ENCODE measurements around the gene TM2D3. TPM values are rescaled to one million over a fixed set of nuclear protein-coding genes. Genes with fewer than 3 reads are reported as not detected.

TM2D3 gene
- total RNA-seq, 1 experiment from 2014 or later: 34.9 TPM

DNA sequence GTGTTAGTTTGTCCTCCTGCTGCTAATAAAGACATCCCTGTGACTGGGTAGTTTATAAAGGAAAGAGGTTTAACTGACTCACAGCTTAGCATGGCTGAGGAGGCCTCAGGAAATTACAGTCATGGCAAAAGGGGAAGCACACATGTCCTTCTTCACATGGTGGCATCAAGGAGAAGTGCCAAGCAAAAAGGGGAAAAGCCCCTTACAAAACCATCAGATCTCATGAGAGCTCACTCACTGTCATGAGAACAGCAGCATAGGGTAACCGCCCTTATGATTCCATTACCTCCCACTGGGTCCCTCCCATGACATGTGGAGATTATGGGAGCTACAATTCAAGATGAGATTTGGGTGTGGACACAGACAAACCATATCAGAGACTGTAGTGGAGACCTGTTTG lies 27.0 kb downstream of the TM2D3 start:
- Histone ChIP-seq H3K23me2 (ENCODE audit: insufficient read length, low read depth, low read length, poor library complexity, severe bottlenecking) (no peaks in the 10 kb centered on the region), H3T11ph (ENCODE audit: low read length) (no peak overlapping the region), H2BK120ac (ENCODE audit: low read depth, low read length, poor library complexity, severe bottlenecking) (no peak overlapping the region), H3K9ac (ENCODE audit: extremely low read depth, insufficient read length, low read length) (no peak overlapping the region), H2AK5ac (ENCODE audit: insufficient read length, low read length) (no peak overlapping the region), H2BK12ac (ENCODE audit: insufficient read length, low read depth, low read length) (no peak overlapping the region), H3K27ac (ENCODE audit: insufficient read length, low read depth, low read length) (no peak overlapping the region), H4K20me1 (ENCODE audit: control insufficient read depth, insufficient read depth, insufficient read length) (no peaks in the 10 kb centered on the region), H4K8ac (replicated peaks; ENCODE audit: insufficient read length, low read depth, low read length) (no peak overlapping the region), H3K4ac (ENCODE audit: low read depth, low read length) (no peak overlapping the region), H3K23ac (ENCODE audit: insufficient read length, low read depth, low read length) (no peak overlapping the region), H2AFZ (ENCODE audit: low read length) (no peak overlapping the region), H4K91ac (ENCODE audit: insufficient read length, low read depth, low read length) (no peak overlapping the region), H3K14ac (ENCODE audit: insufficient read depth, low read length) (no peak overlapping the region), H2BK20ac (ENCODE audit: low read depth, low read length, poor library complexity, severe bottlenecking) (no peak overlapping the region), H3K79me2 (ENCODE audit: insufficient read depth, low read length) (0 out of 2 replicates have a peak, but pooled peaks cover 2% of the 10 kb centered on the region), H4K5ac (ENCODE audit: insufficient read length, low read depth, low read length) (no peak overlapping the region), H3K18ac (ENCODE audit: insufficient read length, low read depth, low read length) (no peak overlapping the region), H3K56ac (ENCODE audit: insufficient read length, low read depth, low read length) (no peak overlapping the region), H3K4me2 (ENCODE audit: insufficient read depth, insufficient read length, low read length) (no peak overlapping the region), H2BK5ac (ENCODE audit: insufficient read length, low read length) (no peak overlapping the region), H3K4me1 (ENCODE audit: insufficient read depth, low read length) (no peaks in the 10 kb centered on the region), H3K27me3 (ENCODE audit: insufficient read depth, low read length) (no peaks in the 10 kb centered on the region), H3K9me3 (ENCODE audit: control insufficient read depth, low read depth, low read length) (no peaks in the 10 kb centered on the region), H2BK15ac (ENCODE audit: low read depth, low read length) (no peak overlapping the region), H3K79me1 (ENCODE audit: insufficient read depth, low read depth, low read length, poor library complexity, severe bottlenecking) (no peaks in the 10 kb centered on the region)
- TF ChIP-seq, protein P1, sequence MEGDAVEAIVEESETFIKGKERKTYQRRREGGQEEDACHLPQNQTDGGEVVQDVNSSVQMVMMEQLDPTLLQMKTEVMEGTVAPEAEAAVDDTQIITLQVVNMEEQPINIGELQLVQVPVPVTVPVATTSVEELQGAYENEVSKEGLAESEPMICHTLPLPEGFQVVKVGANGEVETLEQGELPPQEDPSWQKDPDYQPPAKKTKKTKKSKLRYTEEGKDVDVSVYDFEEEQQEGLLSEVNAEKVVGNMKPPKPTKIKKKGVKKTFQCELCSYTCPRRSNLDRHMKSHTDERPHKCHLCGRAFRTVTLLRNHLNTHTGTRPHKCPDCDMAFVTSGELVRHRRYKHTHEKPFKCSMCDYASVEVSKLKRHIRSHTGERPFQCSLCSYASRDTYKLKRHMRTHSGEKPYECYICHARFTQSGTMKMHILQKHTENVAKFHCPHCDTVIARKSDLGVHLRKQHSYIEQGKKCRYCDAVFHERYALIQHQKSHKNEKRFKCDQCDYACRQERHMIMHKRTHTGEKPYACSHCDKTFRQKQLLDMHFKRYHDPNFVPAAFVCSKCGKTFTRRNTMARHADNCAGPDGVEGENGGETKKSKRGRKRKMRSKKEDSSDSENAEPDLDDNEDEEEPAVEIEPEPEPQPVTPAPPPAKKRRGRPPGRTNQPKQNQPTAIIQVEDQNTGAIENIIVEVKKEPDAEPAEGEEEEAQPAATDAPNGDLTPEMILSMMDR (conservative IDR thresholded peaks at IDR 0.05): no peak
- peaks cover 21 to 30% of the 10 kb centered on the region in 2 experiments for H3K9me3 Mint-ChIP-seq
- H3K27me3 Mint-ChIP-seq (ENCODE audit: low read depth): no peaks in the 10 kb centered on the region
- WGBS (ENCODE audit: extremely low coverage, insufficient read length, low lambda C conversion rate): no CpG with 5 or more reads among the region's 1 CpG
- peaks cover 23 to 35% (median 23%) of the 10 kb centered on the region in 3 experiments for H3K36me3 Mint-ChIP-seq (ENCODE audit: insufficient read depth in 1 of 3, low read depth in 3 of 3)
- H3K27ac Mint-ChIP-seq: no peak overlapping the region
- H3K4me3 Mint-ChIP-seq: no peak overlapping the region
- no peak for DNase-seq
- H3K4me1 Mint-ChIP-seq: peaks cover 14 to 27% of the 10 kb centered on the region in 2 experiments

All from H9 (cell line).